WERI-Rb-1 (cell line): ENCODE measurements around the gene SRBD1.

Source experiments
- DNase-seq: peaks from one replicate; pipeline ENCODE4 v3.0.0-alpha.2; 2020
- H3K27ac ChIP-seq: fragments of 250-450 bp; sonication (Bioruptor Pico); 2 replicates; pipeline ENCODE4 v1.5.1; 2020; ENCODE audit warnings: mild to moderate bottlenecking, moderate library complexity
- H3K27me3 ChIP-seq: fragments of 250-450 bp; sonication (Bioruptor Pico); 2 replicates; pipeline ENCODE4 v1.5.1; 2021; ENCODE audit warnings: mild to moderate bottlenecking, low read depth, moderate library complexity; ENCODE audit not compliant: insufficient read depth, severe bottlenecking
- H3K36me3 ChIP-seq: fragments of 250-450 bp; sonication (Bioruptor Pico); 2 replicates; pipeline ENCODE4 v1.5.1; 2020; ENCODE audit warnings: mild to moderate bottlenecking, moderate library complexity
- H3K4me3 ChIP-seq: 2 replicates; pipeline ENCODE4 v1.5.1; 2011; ENCODE audit warnings: low read depth, mild to moderate bottlenecking, control low read depth, low read length
- H3K9me3 ChIP-seq: fragments of 250-450 bp; sonication (Bioruptor Pico); 2 replicates; pipeline ENCODE4 v1.5.1; 2021; ENCODE audit warnings: mild to moderate bottlenecking, moderate library complexity; ENCODE audit not compliant: severe bottlenecking
- TF ChIP-seq, protein P1 (sequence below): IDR thresholded peaks from 2 replicates; pipeline ENCODE4 v1.5.1; 2011; ENCODE audit warnings: low read depth, mild to moderate bottlenecking, control low read depth, inconsistent platforms, low read length

SRBD1 gene

DNA sequence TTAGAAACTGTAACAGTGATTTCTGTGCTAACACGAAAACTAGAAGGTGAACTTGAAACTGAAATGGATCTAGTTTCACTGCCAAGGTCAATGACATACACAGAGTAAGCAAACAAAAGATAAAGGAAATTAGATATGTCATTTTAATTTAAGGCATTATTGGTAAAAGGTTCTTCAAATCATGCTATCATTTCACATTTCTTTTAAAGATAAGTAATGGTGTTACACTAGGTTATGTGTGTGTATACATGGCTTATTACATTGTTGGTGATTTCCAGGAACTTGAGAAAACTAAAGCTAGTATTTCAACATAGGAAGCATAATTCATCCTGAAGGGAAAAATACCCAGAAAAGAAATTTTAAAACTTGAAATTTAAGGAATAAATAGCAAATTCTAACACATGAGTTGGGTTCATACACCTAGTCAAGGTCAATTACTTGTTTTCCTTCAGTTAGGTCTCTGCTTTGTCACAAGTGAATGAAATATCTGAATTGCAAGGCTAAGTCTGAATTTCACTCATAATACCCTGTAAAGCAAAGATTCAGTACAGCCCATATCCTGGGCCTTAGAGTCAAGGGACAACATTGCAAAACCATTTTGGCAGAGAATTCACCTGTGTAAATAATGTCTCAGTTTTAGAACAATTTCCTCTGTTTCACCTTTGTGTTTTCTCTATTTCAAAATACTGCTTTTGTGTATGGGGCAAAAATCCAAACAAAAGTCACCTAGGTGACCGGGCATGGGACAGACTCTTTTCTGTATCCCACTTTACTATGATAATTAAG is 141.6 kb downstream of the SRBD1 start:
- TF ChIP-seq, protein P1, sequence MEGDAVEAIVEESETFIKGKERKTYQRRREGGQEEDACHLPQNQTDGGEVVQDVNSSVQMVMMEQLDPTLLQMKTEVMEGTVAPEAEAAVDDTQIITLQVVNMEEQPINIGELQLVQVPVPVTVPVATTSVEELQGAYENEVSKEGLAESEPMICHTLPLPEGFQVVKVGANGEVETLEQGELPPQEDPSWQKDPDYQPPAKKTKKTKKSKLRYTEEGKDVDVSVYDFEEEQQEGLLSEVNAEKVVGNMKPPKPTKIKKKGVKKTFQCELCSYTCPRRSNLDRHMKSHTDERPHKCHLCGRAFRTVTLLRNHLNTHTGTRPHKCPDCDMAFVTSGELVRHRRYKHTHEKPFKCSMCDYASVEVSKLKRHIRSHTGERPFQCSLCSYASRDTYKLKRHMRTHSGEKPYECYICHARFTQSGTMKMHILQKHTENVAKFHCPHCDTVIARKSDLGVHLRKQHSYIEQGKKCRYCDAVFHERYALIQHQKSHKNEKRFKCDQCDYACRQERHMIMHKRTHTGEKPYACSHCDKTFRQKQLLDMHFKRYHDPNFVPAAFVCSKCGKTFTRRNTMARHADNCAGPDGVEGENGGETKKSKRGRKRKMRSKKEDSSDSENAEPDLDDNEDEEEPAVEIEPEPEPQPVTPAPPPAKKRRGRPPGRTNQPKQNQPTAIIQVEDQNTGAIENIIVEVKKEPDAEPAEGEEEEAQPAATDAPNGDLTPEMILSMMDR: no peak
- no peak for DNase-seq
- Histone ChIP-seq H3K9me3 (no peaks in the 10 kb centered on the region), H3K4me3 (no peak overlapping the region), H3K27ac (no peak overlapping the region), H3K27me3 (no peaks in the 10 kb centered on the region), H3K36me3 (no peaks in the 10 kb centered on the region)

DNA sequence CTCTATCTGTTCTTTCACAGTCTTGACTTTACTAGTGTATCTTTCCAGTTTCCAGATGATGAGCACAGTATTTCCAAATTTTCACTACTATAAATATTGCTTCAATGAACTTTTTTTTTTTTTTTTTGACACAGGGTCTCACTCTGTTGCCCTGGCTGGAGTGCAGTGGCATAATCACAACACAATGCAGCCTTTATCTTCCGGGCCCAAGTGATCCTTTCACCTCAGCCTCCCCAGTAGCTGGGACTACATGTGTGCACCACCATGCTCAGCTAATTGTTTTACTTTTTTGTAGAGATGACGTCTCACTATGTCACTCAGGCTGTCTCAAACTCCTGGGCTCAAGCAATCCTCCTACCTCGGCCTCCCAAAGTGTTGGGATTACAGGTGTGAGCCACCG is 142.8 kb downstream of the SRBD1 start:
- no peak for DNase-seq
- no peaks in the 10 kb centered on the region for H3K36me3 ChIP-seq
- H3K9me3 ChIP-seq: no peaks in the 10 kb centered on the region
- no peaks in the 10 kb centered on the region for H3K27me3 ChIP-seq
- H3K4me3 ChIP-seq: no peak overlapping the region
- no peak overlapping the region for H3K27ac ChIP-seq
- TF ChIP-seq, protein P1: no peak

DNA sequence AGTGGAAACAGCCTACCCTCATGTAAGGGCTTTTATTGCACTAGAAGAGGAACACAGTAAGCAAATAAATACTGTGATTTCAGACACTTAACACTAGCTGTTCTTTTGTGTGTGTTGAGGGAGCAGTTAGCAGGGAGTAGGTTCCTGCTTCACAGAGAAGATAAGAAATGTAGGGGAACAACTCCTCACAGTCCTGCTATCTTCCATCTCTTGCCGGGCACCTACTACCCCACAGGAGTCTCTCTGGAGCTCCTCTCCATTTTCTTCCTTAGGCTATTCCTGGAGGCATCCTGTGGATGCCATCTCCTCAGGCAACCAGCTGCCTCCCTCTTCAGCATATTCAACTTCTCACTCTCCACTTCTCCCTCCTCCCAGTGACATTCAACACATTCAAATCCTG is 145.0 kb downstream of the SRBD1 start:
- Histone ChIP-seq H3K4me3 (no peak overlapping the region), H3K27me3 (no peaks in the 10 kb centered on the region), H3K27ac (no peak overlapping the region), H3K36me3 (no peaks in the 10 kb centered on the region), H3K9me3 (no peaks in the 10 kb centered on the region)
- DNase-seq: no peak
- TF ChIP-seq, protein P1: no peak

DNA sequence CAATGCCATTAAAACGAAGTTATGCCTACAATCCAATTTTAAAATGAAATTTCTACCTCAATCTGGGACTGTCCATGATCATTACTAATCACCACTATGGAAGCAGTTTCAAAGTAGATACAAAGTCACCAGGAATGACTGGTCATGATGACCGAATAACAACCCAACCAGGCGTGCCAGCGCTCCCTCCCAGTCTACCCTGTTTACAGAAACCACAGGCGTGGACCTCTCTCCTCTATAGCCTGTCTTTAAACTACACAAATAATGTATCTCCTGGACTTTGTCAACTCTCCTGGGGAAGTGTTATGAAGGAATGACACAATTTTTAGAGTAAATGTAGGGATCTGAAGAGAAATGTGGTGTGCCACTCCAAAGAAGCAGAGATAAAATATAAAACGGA is 150.2 kb downstream of the SRBD1 start:
- no peaks in the 10 kb centered on the region for H3K27me3 ChIP-seq
- no peak overlapping the region for H3K27ac ChIP-seq
- DNase-seq: no peak
- no peaks in the 10 kb centered on the region for H3K9me3 ChIP-seq
- no peaks in the 10 kb centered on the region for H3K36me3 ChIP-seq
- TF ChIP-seq, protein P1: no peak
- no peak overlapping the region for H3K4me3 ChIP-seq

DNA sequence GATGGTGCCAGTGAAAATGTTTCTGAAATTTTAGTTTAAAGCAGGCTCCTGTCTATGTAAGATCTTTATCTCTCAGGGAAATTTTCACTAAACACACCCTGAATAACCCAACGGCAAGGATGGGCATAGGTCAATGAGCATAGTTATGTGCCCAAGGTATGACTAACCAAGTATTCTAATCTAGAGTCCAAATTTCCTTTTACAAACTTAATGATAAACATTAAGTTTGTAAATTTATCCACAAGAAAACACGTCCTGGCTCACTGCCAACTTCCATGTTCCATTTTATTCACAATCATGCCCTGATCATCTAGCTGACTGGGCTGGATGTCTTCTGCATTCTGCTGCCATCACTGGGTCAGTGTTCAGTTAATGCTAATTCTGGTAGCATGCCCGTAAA is 151.2 kb downstream of the SRBD1 start:
- TF ChIP-seq, protein P1: no peak

More for the DNA sequence above, 151.2 kb downstream of the SRBD1 start:
- DNase-seq: no peak
- Histone ChIP-seq H3K4me3 (no peak overlapping the region), H3K27ac (no peak overlapping the region), H3K9me3 (no peaks in the 10 kb centered on the region), H3K27me3 (no peaks in the 10 kb centered on the region), H3K36me3 (no peaks in the 10 kb centered on the region)
